NCI-H1436 (cell line): ENCODE data around the gene MTRF1.
"Not testable (repeated sequence)": the region's sequence is repeated elsewhere in the genome, so short reads cannot be mapped to it uniquely, and the experiment has no call there.

Experiments used
- DNase-seq: peaks from one replicate; lab custom pipeline; 2025; lab: John Stamatoyannopoulos, UW

Gene MTRF1

GRCh38 chr13:41282129-41282571 is 18.8 kb upstream of the MTRF1 start:
- no peak for DNase-seq

- not testable (repeated sequence) for DNase-seq
These were observed 15.8 kb upstream of the MTRF1 start for GRCh38 chr13:41279156-41279555.

- no peak for DNase-seq
These were observed 13.4 kb upstream of the MTRF1 start for GRCh38 chr13:41276824-41277223.

- DNase-seq, result no peak
These were observed 11.5 kb upstream of the MTRF1 start for GRCh38 chr13:41274881-41275280.

- DNase-seq, result no peak
These were observed 10.6 kb upstream of the MTRF1 start for GRCh38 chr13:41273831-41274441.

- DNase-seq, result no peak
These were observed 8.3 kb upstream of the MTRF1 start for GRCh38 chr13:41271456-41272285.

- no peak for DNase-seq
These were observed 5.4 kb upstream of the MTRF1 start for GRCh38 chr13:41268764-41269163.

GRCh38 chr13:41267106-41267505 is 3.7 kb upstream of the MTRF1 start:
- DNase-seq, result no peak

GRCh38 chr13:41259875-41260501 is 3.4 kb downstream of the MTRF1 start:
- DNase-seq, result no peak

GRCh38 chr13:41257535-41257934 is 5.8 kb downstream of the MTRF1 start:
- no peak for DNase-seq

GRCh38 chr13:41254902-41255301 is 8.5 kb downstream of the MTRF1 start:
- DNase-seq, result no peak

- no peak for DNase-seq
These were observed 12.4 kb downstream of the MTRF1 start for GRCh38 chr13:41250993-41251392.

- DNase-seq, result no peak
These were observed 16.3 kb downstream of the MTRF1 start for GRCh38 chr13:41246969-41247680.

GRCh38 chr13:41244556-41244955 is 18.8 kb downstream of the MTRF1 start:
- no peak for DNase-seq

- DNase-seq, result no peak
These were observed 21.8 kb downstream of the MTRF1 start for GRCh38 chr13:41241626-41242025.

GRCh38 chr13:41236369-41236768 is 27.0 kb downstream of the MTRF1 start:
- DNase-seq, result no peak

- DNase-seq, result no peak
These were observed 30.5 kb downstream of the MTRF1 start for GRCh38 chr13:41232578-41233480.

- DNase-seq, result no peak
These were observed 31.6 kb downstream of the MTRF1 start for GRCh38 chr13:41231786-41232185.

GRCh38 chr13:41231025-41231677 is 32.2 kb downstream of the MTRF1 start:
- no peak for DNase-seq

GRCh38 chr13:41229356-41229755 is 34.0 kb downstream of the MTRF1 start:
- DNase-seq, result no peak
